HG02623 (cell line): ENCODE results near the gene INO80B.
"Not testable (repeated sequence)": the region's sequence is repeated elsewhere in the genome, so short reads cannot be mapped to it uniquely, and the experiment has no call there.

Experiments used
- ATAC-seq: cut with Tn5 transposase; IDR thresholded peaks from one replicate; pipeline ENCODE4 v1.9.1; 2021; ENCODE audit warnings: moderate library complexity; ENCODE audit not compliant: unreplicated experiment

Gene INO80B

DNA sequence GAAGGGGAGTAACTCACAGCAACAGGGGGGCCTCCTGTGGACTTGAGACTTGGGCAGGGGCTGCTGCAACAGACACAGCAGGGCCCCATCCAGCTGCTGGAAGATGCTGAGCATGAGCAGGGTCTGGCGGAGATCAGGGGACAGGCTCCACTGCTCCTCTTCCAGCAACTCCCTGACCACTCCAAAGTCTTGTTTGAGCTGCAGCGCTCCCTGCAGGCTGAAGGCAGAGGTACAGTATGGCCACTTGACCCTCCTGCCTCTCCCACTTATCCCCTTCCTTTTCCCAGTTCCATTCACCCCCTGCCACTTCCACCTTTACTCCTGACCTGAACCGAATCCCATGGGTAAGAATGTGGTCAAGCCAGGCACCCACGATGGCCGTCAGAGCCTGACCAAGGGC lies 20.0 kb downstream of the INO80B start:
- no peak for ATAC-seq

DNA sequence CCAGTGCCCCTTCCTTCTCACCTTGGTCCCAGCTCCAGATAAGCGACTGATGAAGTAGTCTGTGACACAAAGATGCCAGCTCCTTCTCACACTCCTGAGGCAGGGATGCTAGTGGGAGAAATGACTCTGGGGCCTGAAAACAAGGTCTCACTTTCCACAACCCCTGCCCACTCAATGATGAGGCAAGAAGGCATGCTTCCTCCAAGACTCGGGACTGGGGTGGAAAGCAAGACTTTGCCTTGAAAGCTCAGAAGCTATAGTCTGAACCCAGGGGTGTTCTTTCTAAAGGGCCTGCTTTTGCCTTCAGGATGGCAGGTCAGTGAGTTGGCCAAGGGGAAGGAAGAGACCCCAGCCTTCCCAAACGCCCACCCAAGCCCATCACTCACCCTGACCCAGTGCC lies 26.5 kb downstream of the INO80B start:
- ATAC-seq, result no peak

GRCh38 chr2:74481961-74482800 lies 27.3 kb downstream of the INO80B start:
- ATAC-seq, result peak; percentile 29

DNA sequence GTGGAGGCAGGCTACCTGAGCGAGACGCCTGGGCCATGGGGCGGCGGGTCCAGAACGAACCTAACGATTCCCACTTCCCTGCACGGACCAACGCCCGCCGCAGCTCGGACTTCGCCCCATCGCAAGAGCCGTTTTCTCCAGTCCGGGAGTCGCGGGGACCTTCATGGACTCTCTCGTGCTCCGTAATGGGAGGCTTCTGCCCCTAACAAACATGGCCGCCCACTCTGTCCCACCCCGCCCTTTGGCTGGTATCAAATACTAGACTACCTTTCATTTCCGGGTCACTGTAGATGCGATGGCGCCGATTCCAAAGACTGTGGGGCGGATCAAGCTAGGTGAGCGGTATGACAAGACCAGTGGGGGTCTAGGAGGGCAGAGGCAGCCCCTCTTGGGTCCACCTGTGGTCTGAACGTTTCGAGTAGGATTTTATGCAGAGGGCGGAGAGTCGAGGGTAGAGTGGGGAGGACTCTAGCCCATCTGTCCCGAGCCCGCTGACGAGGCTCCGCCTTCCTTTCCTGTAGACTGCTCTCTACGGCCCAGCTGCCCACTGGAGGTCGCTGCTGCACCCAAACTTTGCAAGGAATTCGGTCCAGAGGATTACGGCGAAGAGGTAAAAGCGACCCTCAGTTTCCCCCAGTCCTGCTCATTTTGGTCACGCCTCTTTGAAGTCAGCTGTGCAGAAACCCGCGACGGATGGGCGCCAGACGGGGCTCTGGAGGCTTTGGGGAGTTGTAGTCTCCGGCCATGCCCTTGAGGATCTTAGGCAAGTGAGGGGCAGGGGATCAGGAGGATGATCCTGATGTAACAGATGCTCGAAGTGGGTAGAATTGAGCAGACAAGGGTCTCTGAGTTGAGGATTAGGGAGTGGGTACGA lies 28.2 kb downstream of the INO80B start, which contains the start of the genes CCDC142 and TTC31:
TSS of gene CCDC142 (minus strand) at position 198 of the 874 bp plus-strand sequence. CDS start at position 37, 161 bp downstream.
TSS of gene TTC31 (plus strand) at position 281 of the 874 bp plus-strand sequence. CDS start at position 296, 15 bp downstream.
- peak; percentile 87 for ATAC-seq

DNA sequence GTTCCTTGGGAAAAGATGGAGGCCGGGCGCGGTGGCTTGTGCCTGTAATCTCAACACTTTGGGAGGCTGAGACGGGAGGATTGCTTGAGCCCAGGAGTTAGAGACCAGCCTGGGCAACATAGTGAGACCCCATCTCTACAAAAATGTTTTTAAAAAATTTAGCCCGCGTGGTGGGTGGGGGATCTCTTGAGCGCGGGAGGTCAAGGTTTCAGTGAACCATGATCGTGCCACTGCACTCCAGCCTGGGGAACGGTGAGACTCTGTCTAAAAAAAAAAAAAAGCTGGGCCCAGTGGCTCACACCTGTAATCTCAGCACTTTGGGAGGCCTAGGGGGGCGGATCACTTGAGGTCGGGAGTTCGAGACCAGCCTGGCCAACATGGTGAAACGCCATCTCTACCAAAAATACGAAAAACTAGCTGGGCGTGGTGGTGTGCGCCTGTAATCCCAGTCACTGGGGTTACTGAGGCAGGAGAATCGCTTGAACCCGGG lies 28.8 kb downstream of the INO80B start:
- not testable (repeated sequence) for ATAC-seq

DNA sequence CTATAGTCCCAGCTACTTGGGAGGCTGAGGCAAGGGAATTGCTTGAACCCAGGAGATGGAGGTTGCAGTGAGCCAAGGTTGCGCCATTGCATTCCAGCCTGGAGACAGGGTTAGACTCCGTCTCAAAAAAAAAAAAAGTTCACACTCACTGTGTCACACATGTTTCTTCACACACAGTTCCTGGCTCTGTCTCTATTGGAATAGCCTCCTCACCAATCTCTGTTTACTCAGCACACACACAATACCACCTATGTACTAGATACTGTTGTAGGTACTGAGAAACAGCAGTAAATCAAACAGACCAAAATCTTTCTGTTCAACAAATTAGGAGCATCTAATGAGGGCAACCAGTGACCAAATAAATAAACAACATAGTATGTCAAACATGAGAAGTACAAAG lies 31.3 kb downstream of the INO80B start:
- ATAC-seq, result no peak

DNA sequence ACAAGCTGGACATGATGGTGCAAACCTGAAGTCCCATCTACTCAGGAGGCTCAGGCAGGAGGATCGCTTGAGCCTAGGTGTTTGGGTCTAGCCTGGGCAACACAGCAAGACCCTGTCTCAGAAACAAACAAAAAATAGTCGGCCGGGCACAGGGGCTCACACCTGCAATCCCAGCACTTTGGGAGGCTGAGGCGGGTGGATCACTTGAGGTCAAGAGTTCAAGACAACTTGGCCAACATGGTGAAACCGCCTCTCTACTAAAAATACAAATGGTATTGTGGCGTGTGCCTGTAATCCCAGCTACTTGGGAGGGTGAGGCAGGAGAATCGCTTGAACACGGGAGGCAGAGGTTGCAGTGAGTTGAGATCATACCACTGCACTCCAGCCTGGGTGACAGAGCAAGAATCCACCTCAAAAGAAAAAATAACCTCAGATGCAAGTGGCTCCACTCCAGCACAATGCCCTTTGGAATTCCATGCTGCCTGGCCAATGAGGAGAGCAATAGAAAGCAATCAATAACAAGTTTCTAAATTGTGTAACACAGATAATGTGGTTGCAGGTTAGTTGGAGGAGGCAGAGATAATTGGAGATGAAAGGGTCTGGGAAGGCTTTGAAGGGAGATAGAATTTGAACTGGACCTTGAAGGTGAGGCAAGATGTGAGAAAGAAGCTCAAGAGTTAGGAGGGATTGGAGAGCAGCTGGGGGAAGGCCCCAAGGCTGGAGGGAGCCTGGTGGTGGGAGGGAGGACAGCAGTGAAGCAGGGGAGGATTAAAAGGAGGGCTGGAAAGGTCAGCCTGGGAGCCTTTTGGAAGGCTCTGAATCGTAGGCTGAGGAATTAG lies 34.0 kb downstream of the INO80B start:
- no peak for ATAC-seq

DNA sequence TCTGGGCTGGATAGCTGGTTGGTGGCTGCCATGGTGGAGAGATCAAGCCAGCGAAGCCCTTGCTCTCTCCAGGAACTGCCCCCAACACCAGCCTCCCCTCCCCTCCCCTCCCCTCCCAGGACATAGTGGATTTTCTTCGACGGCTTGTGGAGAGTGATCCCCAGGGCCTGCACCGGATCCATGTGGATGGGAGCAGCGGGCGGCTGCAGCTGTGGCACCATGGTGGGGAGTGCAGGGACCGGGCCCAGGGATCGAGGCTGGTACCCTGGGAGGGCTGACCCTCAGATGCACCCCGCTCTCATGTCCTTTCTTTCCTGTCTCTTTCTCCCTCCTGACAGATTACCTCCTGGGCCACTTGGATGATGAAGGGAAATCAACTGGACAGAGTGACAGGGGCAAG lies 35.0 kb downstream of the INO80B start:
- no peak for ATAC-seq

GRCh38 chr2:74491648-74492544 lies 37.0 kb downstream of the INO80B start:
- no peak for ATAC-seq

- no peak for ATAC-seq
Measured at GRCh38 chr2:74493546-74493945, 38.7 kb downstream of the INO80B start.

- no peak for ATAC-seq
Measured at GRCh38 chr2:74495440-74495839, 40.6 kb downstream of the INO80B start.

GRCh38 chr2:74496997-74497776 lies 42.3 kb downstream of the INO80B start:
- ATAC-seq, result no peak

DNA sequence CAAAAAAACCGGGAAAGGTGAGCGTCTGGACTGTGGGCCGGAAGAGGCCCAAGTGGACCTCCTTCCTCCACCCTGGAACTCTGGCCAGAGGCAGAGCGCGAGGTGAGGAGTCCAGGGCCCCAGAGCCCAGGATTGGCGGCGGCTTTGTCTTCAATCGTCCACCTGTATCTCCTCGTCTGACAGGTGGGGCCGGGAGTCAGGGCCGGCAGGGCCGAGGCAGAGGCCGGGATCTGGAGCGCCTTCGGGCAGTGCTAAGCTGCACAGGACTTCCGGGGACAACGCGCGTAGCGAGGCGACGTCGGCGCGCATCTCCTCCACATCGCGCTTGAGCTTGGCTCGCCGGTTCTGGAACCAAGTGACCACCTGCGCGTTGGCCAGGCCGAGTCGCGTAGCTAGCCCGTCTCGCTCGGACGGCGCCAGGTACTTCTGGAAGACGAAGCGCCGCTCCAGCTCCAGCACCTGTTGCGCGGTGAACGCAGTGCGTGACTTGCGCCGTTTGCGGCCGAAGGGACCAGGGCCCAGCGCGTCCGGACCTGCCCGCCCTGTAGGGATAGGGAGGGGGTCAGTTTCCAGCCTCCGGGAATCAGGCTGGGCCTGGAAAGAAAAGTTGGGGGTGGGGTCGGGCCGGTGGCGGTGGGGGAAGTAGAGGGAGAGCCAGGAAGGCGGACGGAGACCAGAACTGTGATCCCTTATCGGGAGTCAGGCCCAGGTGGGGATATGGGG lies 43.1 kb downstream of the INO80B start:
- ATAC-seq, result no peak

GRCh38 chr2:74498500-74499266 lies 43.8 kb downstream of the INO80B start:
- ATAC-seq, result no peak

DNA sequence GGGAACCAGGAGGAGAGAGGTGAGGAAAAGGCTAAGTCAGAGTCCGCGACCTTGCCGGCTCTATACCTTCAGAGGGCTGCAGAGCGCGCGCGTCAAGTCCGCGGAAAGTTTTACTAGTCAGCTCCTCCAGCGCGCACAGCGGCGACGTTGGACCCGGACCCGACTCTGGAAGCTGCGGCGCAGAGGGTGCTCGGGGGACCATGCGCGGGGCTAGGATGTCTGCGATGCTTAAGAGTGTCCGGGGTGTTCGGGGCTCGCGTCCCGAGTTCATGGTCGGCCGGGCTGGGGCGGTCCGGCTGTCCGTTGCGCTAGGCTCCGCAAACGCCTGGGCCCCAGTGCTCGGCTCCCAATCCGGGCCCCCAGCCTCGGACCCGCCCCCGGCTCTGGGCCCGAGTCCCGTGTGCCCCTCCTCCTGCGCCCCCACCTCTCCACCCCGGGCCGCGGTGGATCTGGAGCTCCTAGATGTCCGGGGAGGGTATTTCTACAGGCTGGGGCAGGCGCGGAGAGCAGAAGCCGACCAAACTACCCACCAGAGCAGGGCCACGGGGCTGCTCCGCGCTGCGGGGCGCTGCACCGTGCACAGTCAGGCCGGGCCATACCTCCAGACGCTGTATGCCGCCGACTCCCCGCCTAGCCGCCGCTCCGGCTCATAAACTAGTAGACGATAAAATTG lies 44.5 kb downstream of the INO80B start, which contains the start of gene LBX2:
TSS of gene LBX2 (minus strand) at position 337 of the 673 bp plus-strand sequence. CDS start at position 271, 66 bp downstream.
- no peak for ATAC-seq

DNA sequence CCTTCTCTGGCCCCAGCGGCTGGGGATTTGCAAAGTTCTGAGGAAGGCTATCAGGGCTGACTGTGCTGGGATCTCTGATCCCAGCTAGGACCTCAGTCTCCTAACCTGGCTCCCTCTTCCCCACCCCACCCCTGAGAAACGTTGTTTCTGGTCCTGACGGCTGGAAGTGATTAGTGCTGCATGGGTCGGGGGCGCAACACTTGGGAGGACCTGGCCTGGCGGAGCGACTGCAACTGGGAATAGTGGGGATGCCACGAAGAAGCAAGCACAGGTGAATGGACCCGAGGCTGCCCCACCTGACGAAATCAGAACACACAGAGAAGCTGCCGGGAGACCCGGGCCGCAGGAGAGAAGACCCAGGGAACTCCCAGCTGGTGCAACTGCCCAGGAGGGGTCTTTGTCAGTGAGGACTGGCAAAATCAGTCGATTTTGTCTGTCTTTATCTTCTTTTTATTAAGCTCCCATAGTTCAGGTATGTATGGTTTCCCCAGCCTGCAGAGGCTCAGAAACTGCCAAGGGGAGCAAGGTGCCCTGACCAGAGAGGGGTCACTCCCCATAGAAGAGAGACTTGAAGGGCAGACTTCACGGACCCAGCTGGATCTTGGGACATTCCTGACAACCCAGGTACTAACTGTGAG lies 45.2 kb downstream of the INO80B start:
- ATAC-seq, result no peak
